IMR-90 (cell line): ENCODE results near the gene SPSB2. TPM values are rescaled to one million over a fixed set of nuclear protein-coding genes. Genes with fewer than 3 reads are reported as not detected.

ENCODE experiments used
- ATAC-seq: fragments of 200-7000 bp; cut with Tn5 transposase; 2 replicates; pipeline ENCODE4 v1.9.1; 2020; ENCODE audit warnings: low read depth, mild to moderate bottlenecking, moderate library complexity
- BruUV-seq: library from RNA; stranded (reverse); fragments of 400-500 nt; replicated peaks from 2 replicates; lab custom pipeline; 2021; lab: Mats Ljungman, UMichigan
- CTCF ChIA-PET: fragments of 300-600 bp; formaldehyde crosslinking; extraction: SDS; loops from one replicate; lab custom pipeline; 2021; ENCODE audit warnings: antibody characterized with exemption; lab: Yijun Ruan, JAX
- POLR2A ChIA-PET: fragments of 300-600 bp; sonication (Branson Sonifier 250); formaldehyde crosslinking; loops from one replicate; lab custom pipeline; 2022; ENCODE audit warnings: antibody characterized with exemption; ENCODE audit not compliant: unreplicated experiment; lab: Charles Lee
- DNase-seq: peaks from one replicate; pipeline ENCODE4 v3.0.0; 2013
- H2AFZ ChIP-seq: replicated peaks from 2 replicates; pipeline ENCODE3; 2013; ENCODE audit warnings: low read length, mild to moderate bottlenecking; ENCODE audit not compliant: poor library complexity
- H2AK5ac ChIP-seq: 2 replicates; pipeline ENCODE4 v1.6.1; 2013; ENCODE audit warnings: low read depth, low read length, inconsistent platforms
- H2AK9ac ChIP-seq: replicated peaks from 2 replicates; pipeline ENCODE3; 2013; ENCODE audit warnings: mild to moderate bottlenecking, low read depth, low read length, moderate library complexity; ENCODE audit not compliant: poor library complexity
- H2BK120ac ChIP-seq: 2 replicates; pipeline ENCODE4 v1.6.1; 2013; ENCODE audit warnings: low read depth, low read length, inconsistent platforms
- H2BK15ac ChIP-seq: 3 replicates; pipeline ENCODE4 v1.6.1; 2013; ENCODE audit warnings: low read depth, low read length, inconsistent platforms
- H2BK20ac ChIP-seq: 2 replicates; pipeline ENCODE4 v1.6.1; 2013; ENCODE audit warnings: low read depth, mild to moderate bottlenecking, inconsistent platforms, low read length, moderate library complexity
- H2BK5ac ChIP-seq: 2 replicates; pipeline ENCODE4 v1.6.1; 2013; ENCODE audit warnings: mild to moderate bottlenecking, low read depth, low read length, inconsistent platforms; ENCODE audit not compliant: poor library complexity, severe bottlenecking
- H3K14ac ChIP-seq: replicated peaks from 2 replicates; pipeline ENCODE4 v1.6.1; 2013; ENCODE audit warnings: low read depth, low read length, inconsistent platforms
- H3K18ac ChIP-seq: 2 replicates; pipeline ENCODE4 v1.6.1; 2013; ENCODE audit warnings: low read depth, low read length, control low read depth
- H3K23ac ChIP-seq: 2 replicates; pipeline ENCODE4 v1.6.1; 2013; ENCODE audit warnings: low read depth, low read length, inconsistent platforms
- H3K27ac ChIP-seq: 2 replicates; pipeline ENCODE4 v1.5.1; 2013; ENCODE audit warnings: mild to moderate bottlenecking, control low read depth, low read length; ENCODE audit not compliant: insufficient read depth
- H3K27me3 ChIP-seq: 2 replicates; pipeline ENCODE4 v1.6.1; 2013; ENCODE audit warnings: low read length; ENCODE audit not compliant: control insufficient read depth, insufficient read depth
- H3K36me3 ChIP-seq: 2 replicates; pipeline ENCODE4 v1.6.1; 2013; ENCODE audit warnings: low read length, mixed read lengths; ENCODE audit not compliant: control insufficient read depth, insufficient read depth
- H3K4ac ChIP-seq: 2 replicates; pipeline ENCODE4 v1.6.1; 2013; ENCODE audit warnings: low read depth, low read length, inconsistent platforms
- H3K4me1 ChIP-seq: 2 replicates; pipeline ENCODE4 v1.6.1; 2013; ENCODE audit warnings: low read length, mixed read lengths; ENCODE audit not compliant: control insufficient read depth, insufficient read depth
- H3K4me2 ChIP-seq: 2 replicates; pipeline ENCODE4 v1.6.1; 2013; ENCODE audit warnings: low read depth, mild to moderate bottlenecking, control low read depth, low read length, moderate library complexity
- H3K4me3 ChIP-seq: 2 replicates; pipeline ENCODE4 v1.5.1; 2013; ENCODE audit warnings: low read depth, mild to moderate bottlenecking, control low read depth, low read length, moderate library complexity; ENCODE audit not compliant: insufficient read depth
- H3K56ac ChIP-seq: 2 replicates; pipeline ENCODE4 v1.6.1; 2013; ENCODE audit warnings: low read length, inconsistent platforms; ENCODE audit not compliant: insufficient read depth; ENCODE audit errors: extremely low read depth
- H3K79me1 ChIP-seq, 2 experiments: 2 replicates each; pipeline ENCODE4 v1.6.1; 2013; ENCODE audit warnings: low read length in 2 of 2, inconsistent platforms in 1 of 2, low read depth in 1 of 2
- H3K9ac ChIP-seq: 2 replicates; pipeline ENCODE4 v1.6.1; 2013; ENCODE audit warnings: low read depth, low read length, control low read depth
- H3K9me1 ChIP-seq: 2 replicates; pipeline ENCODE4 v1.6.1; 2013; ENCODE audit warnings: low read length, inconsistent platforms; ENCODE audit not compliant: insufficient read depth
- H3K9me3 ChIP-seq: 2 replicates; pipeline ENCODE4 v1.6.1; 2013; ENCODE audit warnings: low read length; ENCODE audit not compliant: control insufficient read depth, insufficient read depth
- H4K20me1 ChIP-seq: 2 replicates; pipeline ENCODE4 v1.6.1; 2013; ENCODE audit warnings: low read length, inconsistent platforms; ENCODE audit not compliant: insufficient read depth
- H4K5ac ChIP-seq: 2 replicates; pipeline ENCODE4 v1.6.1; 2013; ENCODE audit warnings: mild to moderate bottlenecking, low read depth, low read length, control low read depth
- H4K8ac ChIP-seq, 2 experiments: 2 replicates each; pipeline ENCODE4 v1.6.1; 2013; ENCODE audit warnings: low read depth in 2 of 2, low read length in 2 of 2, control low read depth in 1 of 2, inconsistent platforms in 1 of 2
- H4K91ac ChIP-seq: 2 replicates; pipeline ENCODE4 v1.6.1; 2013; ENCODE audit warnings: low read depth, low read length, inconsistent platforms; ENCODE audit not compliant: insufficient read depth
- BHLHE40 ChIP-seq: fragments of 150-350 bp; IDR thresholded peaks from 2 replicates; pipeline ENCODE4 v1.6.1; 2016; ENCODE audit warnings: mild to moderate bottlenecking, low read depth, low read length
- CHD1 ChIP-seq: IDR thresholded peaks from 2 replicates; pipeline ENCODE4 v1.6.1; 2012; ENCODE audit warnings: low read depth, low read length, improper control_type of control experiment
- MAFK ChIP-seq: IDR thresholded peaks from 2 replicates; pipeline ENCODE4 v1.6.1; 2012; ENCODE audit warnings: low read depth, low read length, improper control_type of control experiment
- MAZ ChIP-seq: IDR thresholded peaks from 2 replicates; pipeline ENCODE4 v1.6.1; 2012; ENCODE audit warnings: low read depth, mild to moderate bottlenecking, low read length, improper control_type of control experiment, moderate library complexity, borderline replicate concordance
- NFE2L2 ChIP-seq: fragments of 150-350 bp; IDR thresholded peaks from 2 replicates; pipeline ENCODE4 v1.6.1; 2016; ENCODE audit warnings: low read depth, mild to moderate bottlenecking, low read length
- POLR2A ChIP-seq: IDR thresholded peaks from 2 replicates; pipeline ENCODE4 v1.6.1; 2012; ENCODE audit warnings: mild to moderate bottlenecking, low read depth, low read length
- RCOR1 ChIP-seq: IDR thresholded peaks from 2 replicates; pipeline ENCODE4 v1.6.1; 2012; ENCODE audit warnings: mild to moderate bottlenecking, low read length, improper control_type of control experiment; ENCODE audit not compliant: insufficient replicate concordance
- WGBS, 2 experiments: methylation state at CpG; one replicate each; pipeline versions ENCODE4 v1.1.5 to v1.1.7; 2013; ENCODE audit warnings: missing lambda C conversion rate in 2 of 2; ENCODE audit not compliant: insufficient read length in 1 of 2; ENCODE audit errors: extremely low coverage in 2 of 2; 5-methylcytosine and 5-hydroxymethylcytosine counted together
- dilution Hi-C: fragments of 300-500 bp; cut with HindIII; formaldehyde crosslinking; loops from one replicate; pipeline ENCODE4 v1.14.3; 2018; ENCODE audit warnings: low sequenced_read_pairs; ENCODE audit not compliant: unreplicated experiment
- in situ Hi-C: fragments of 300-500 bp; cut with MboI; formaldehyde crosslinking; loops from 3 replicates; pipeline ENCODE4 v1.14.3; 2019; ENCODE audit warnings: low sequenced_read_pairs, inconsistent platforms, mixed read lengths
- intact Hi-C: fragments of 100-400 bp; cut with micrococcal nuclease; formaldehyde crosslinking; loops from 2 replicates; pipeline ENCODE4 v1.10.0; 2022
- polyA plus RNA-seq, 3 experiments: library from polyadenylated mRNA; depleted of rRNA; stranded (reverse); fragments of >200 nt; gene quantifications; 2 replicates each; pipeline ENCODE4 v1.2.3, GENCODE V29; 2012; ENCODE audit warnings: low replicate concordance in 1 of 3
- total RNA-seq: library from RNA; depleted of rRNA; stranded (reverse); fragments of >200 nt; gene quantifications from 2 replicates; pipeline ENCODE4 v1.2.3, GENCODE V29; 2012
- TF ChIP-seq, protein P1 (sequence below): fragments of 150-350 bp; IDR thresholded peaks from 2 replicates; pipeline ENCODE4 v1.6.1; 2017; ENCODE audit warnings: mild to moderate bottlenecking, antibody characterized with exemption, low read length, low read depth
- TF ChIP-seq, protein P2 (sequence below): fragments of 150-350 bp; IDR thresholded peaks from 2 replicates; pipeline ENCODE4 v1.6.1; 2016; ENCODE audit warnings: low read depth, mild to moderate bottlenecking, low read length, moderate library complexity, borderline replicate concordance
- TF ChIP-seq, protein P3 (sequence below): conservative IDR thresholded peaks from 2 replicates; pipeline ENCODE4 v1.5.1; 2012; ENCODE audit warnings: mild to moderate bottlenecking, low read depth, low read length, improper control_type of control experiment

Gene SPSB2
- total and polyA plus RNA-seq, 2 of the 4 experiments (the other 2 are of a cell fraction): 1.3 to 4.1 TPM

DNA sequence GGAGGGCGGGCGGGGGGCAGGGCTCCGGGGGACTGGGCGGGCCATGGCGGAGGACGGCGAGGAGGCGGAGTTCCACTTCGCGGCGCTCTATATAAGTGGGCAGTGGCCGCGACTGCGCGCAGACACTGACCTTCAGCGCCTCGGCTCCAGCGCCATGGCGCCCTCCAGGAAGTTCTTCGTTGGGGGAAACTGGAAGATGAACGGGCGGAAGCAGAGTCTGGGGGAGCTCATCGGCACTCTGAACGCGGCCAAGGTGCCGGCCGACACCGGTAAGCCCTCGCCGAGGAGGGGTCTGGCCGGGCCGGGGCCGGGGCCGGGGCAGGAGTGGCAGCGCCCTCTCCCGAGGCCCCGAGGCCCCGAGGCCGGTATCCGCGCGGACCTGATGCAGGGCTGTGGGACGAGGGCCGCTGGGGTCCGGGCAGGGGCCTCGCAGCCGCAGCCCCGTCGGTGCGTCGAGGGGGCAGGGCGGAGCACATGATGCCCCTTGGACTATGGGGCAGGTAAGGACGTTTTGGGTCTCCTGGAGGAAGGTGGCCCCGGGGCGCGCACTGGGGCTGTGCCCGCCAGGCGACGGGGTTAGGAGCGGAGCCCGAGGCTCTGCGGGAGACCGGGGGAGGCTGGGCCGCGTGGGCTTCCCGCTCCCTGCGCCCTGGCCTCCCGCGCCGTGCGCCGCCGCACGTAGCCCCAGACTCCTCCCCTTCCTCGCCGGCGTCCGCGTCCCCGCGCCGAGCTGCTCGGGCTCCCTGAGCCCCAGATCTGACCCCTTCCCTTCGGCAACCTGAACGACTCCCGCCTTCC, 5.5 kb downstream of the SPSB2 start, which contains the start of gene TPI1 (continued):
- TF ChIP-seq, protein P1, sequence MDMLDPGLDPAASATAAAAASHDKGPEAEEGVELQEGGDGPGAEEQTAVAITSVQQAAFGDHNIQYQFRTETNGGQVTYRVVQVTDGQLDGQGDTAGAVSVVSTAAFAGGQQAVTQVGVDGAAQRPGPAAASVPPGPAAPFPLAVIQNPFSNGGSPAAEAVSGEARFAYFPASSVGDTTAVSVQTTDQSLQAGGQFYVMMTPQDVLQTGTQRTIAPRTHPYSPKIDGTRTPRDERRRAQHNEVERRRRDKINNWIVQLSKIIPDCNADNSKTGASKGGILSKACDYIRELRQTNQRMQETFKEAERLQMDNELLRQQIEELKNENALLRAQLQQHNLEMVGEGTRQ: no peak
- no peak for TF ChIP-seq MAFK

DNA sequence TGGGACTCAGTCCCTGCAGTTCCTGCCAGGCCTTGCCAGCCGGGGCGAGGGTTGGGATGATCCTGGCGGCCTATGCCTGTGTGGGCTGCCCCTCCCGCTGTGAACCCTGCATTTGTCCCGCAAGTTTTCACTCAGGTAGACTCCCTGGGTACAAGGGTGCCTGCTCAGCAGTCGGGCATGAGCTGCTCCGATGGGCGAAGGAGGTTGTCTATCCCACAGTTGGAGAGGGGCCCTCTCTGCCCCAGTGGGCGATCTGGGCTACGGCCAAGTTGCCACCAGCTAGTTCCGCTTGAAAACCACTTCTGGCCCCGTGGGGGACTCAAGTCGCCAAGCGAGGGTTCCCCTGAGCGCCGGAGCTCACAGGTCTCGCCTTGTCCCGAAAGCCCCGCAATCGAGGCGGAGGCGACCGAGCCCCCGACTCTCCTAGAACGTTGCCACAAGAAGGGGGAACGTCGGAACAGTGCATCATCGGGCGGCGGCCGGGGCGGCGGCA, 6.1 kb downstream of the SPSB2 start:
- Histone ChIP-seq H2BK120ac (peak overlapping the region; percentile 65), H3K14ac (peak overlapping the region; percentile 92), H3K4ac (peak overlapping the region; percentile 95), H3K23ac (peak overlapping the region; percentile 73), H3K79me1 (peaks cover 22 to 45% of the 10 kb centered on the region in 2 experiments), H3K27ac (peak overlapping the region; percentile 75), H4K20me1 (peaks cover 44% of the 10 kb centered on the region), H3K4me2 (peak overlapping the region; percentile 95), H3K9ac (peak overlapping the region; percentile 78), H3K18ac (peak overlapping the region; percentile 65), H3K4me3 (peak overlapping the region; percentile 61), H3K9me1 (0 out of 2 replicates have a peak, but pooled peaks cover 7% of the 10 kb centered on the region), H3K27me3 (no peaks in the 10 kb centered on the region), H4K91ac (peak overlapping the region; percentile 84), H3K9me3 (no peaks in the 10 kb centered on the region), H3K56ac (peak overlapping the region; percentile 27; the same call in 1 of the 2 replicates), H3K36me3 (peaks cover 56% of the 10 kb centered on the region), H4K8ac (peak overlapping the region; percentile 92 to 93), H3K4me1 (peaks cover 16% of the 10 kb centered on the region), H4K5ac (peak overlapping the region; percentile 92), H2AK9ac (peak overlapping the region; percentile 95), H2AK5ac (peak overlapping the region; percentile 97), H2BK5ac (peak overlapping the region; percentile 78), H2AFZ (peak overlapping the region; percentile 95), H2BK15ac (0 out of 3 replicates have a peak overlapping the region, but pooled peaks have one; percentile 50), H2BK20ac (no peak overlapping the region)
- ChIA-PET CTCF (no interaction called here), POLR2A (interaction anchor here (0.6 to 1.9 kb wide), 4 partner anchors 14 to 309 kb away, joined by 3 to 10 read pairs (median 4); partner anchors contain the start of gene USP5)
- dilution Hi-C loops (no loop called here), intact Hi-C loops (loop anchor here (5.0 kb wide), 1 partner anchor 770 kb away; no protein-coding TSS in a partner anchor), in situ Hi-C loops (loop anchor here (5.0 kb wide), 1 partner anchor 95 kb away; no protein-coding TSS in a partner anchor)
- WGBS, 2 experiments: 4% methylated on average over 10 of the region's 33 CpGs; no CpG with 5 or more reads in 1 of the 2 experiments
- peak; percentile 1 for ATAC-seq
- no peak for DNase-seq
- no TSS peak for BruUV-seq
- TF ChIP-seq BHLHE40: no peak
- no peak for TF ChIP-seq CHD1
- no peak for TF ChIP-seq RCOR1
- no peak for TF ChIP-seq NFE2L2
- TF ChIP-seq, protein P2, sequence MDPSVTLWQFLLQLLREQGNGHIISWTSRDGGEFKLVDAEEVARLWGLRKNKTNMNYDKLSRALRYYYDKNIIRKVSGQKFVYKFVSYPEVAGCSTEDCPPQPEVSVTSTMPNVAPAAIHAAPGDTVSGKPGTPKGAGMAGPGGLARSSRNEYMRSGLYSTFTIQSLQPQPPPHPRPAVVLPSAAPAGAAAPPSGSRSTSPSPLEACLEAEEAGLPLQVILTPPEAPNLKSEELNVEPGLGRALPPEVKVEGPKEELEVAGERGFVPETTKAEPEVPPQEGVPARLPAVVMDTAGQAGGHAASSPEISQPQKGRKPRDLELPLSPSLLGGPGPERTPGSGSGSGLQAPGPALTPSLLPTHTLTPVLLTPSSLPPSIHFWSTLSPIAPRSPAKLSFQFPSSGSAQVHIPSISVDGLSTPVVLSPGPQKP: no peak
- no peak for TF ChIP-seq MAZ
- TF ChIP-seq, protein P3, sequence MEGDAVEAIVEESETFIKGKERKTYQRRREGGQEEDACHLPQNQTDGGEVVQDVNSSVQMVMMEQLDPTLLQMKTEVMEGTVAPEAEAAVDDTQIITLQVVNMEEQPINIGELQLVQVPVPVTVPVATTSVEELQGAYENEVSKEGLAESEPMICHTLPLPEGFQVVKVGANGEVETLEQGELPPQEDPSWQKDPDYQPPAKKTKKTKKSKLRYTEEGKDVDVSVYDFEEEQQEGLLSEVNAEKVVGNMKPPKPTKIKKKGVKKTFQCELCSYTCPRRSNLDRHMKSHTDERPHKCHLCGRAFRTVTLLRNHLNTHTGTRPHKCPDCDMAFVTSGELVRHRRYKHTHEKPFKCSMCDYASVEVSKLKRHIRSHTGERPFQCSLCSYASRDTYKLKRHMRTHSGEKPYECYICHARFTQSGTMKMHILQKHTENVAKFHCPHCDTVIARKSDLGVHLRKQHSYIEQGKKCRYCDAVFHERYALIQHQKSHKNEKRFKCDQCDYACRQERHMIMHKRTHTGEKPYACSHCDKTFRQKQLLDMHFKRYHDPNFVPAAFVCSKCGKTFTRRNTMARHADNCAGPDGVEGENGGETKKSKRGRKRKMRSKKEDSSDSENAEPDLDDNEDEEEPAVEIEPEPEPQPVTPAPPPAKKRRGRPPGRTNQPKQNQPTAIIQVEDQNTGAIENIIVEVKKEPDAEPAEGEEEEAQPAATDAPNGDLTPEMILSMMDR: no peak
- no peak for TF ChIP-seq POLR2A
